ENCODE measurements around the gene DCAF6.

Gene DCAF6

DNA sequence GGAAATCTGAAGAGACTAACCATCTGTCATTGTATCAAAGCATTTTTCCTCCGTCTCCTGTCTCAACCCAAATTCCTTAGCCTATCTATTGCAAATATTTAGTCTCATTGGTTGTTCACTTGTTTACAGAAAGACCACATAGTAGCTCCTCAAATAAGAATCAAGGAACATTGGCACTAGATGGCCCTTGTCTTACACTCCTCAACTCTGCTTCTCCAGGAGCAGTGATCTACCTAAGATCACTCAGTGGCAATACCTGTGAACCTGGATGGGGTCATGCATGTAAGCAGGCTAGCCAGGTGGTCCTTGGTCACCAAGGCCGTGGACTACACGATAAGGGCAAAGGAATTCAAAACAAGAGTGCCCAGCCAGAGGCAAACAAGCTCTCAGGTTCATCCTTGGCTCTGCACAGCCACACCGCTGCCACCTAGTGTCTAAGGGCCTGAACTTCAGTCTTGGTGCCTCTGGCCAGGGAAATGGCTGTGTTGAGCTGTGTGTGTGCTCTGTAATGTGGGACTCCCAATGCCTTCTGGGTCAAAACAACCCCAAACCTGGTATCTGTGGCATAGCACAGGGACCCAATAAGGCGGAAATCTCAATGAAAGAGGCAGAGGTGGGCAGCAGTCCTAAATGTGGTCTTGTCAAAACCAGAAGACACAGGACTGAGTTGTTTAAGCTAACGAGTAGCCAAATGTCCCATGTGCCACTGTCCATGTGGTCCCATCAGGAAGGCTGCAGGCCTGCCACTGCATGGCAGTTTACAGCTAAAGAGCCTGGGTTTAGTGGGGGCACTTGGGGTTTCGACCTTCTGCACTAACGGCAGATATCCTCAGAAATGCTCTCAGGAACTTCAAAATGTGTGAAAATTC lies 145.8 kb downstream of the DCAF6 start:
- TF ChIP-seq TAF1 (IDR thresholded peaks at IDR 0.05; ENCODE audit: borderline replicate concordance, insufficient read depth, low read length) (no peak), FOXP2 (optimal IDR thresholded peaks at IDR 0.05; ENCODE audit: borderline replicate concordance, extremely low read depth, extremely low read length, insufficient read depth) (no peak), SIN3A (IDR thresholded peaks at IDR 0.05; ENCODE audit: borderline replicate concordance, insufficient read depth, low read length) (no peak), POLR2AphosphoS5 (IDR thresholded peaks at IDR 0.05; ENCODE audit: low read depth, low read length) (no peak)
- TF ChIP-seq, protein P1, sequence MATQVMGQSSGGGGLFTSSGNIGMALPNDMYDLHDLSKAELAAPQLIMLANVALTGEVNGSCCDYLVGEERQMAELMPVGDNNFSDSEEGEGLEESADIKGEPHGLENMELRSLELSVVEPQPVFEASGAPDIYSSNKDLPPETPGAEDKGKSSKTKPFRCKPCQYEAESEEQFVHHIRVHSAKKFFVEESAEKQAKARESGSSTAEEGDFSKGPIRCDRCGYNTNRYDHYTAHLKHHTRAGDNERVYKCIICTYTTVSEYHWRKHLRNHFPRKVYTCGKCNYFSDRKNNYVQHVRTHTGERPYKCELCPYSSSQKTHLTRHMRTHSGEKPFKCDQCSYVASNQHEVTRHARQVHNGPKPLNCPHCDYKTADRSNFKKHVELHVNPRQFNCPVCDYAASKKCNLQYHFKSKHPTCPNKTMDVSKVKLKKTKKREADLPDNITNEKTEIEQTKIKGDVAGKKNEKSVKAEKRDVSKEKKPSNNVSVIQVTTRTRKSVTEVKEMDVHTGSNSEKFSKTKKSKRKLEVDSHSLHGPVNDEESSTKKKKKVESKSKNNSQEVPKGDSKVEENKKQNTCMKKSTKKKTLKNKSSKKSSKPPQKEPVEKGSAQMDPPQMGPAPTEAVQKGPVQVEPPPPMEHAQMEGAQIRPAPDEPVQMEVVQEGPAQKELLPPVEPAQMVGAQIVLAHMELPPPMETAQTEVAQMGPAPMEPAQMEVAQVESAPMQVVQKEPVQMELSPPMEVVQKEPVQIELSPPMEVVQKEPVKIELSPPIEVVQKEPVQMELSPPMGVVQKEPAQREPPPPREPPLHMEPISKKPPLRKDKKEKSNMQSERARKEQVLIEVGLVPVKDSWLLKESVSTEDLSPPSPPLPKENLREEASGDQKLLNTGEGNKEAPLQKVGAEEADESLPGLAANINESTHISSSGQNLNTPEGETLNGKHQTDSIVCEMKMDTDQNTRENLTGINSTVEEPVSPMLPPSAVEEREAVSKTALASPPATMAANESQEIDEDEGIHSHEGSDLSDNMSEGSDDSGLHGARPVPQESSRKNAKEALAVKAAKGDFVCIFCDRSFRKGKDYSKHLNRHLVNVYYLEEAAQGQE (IDR thresholded peaks at IDR 0.05; ENCODE audit: insufficient read depth in 1 of 2, low read depth in 2 of 2, low read length in 2 of 2): no peak

DNA sequence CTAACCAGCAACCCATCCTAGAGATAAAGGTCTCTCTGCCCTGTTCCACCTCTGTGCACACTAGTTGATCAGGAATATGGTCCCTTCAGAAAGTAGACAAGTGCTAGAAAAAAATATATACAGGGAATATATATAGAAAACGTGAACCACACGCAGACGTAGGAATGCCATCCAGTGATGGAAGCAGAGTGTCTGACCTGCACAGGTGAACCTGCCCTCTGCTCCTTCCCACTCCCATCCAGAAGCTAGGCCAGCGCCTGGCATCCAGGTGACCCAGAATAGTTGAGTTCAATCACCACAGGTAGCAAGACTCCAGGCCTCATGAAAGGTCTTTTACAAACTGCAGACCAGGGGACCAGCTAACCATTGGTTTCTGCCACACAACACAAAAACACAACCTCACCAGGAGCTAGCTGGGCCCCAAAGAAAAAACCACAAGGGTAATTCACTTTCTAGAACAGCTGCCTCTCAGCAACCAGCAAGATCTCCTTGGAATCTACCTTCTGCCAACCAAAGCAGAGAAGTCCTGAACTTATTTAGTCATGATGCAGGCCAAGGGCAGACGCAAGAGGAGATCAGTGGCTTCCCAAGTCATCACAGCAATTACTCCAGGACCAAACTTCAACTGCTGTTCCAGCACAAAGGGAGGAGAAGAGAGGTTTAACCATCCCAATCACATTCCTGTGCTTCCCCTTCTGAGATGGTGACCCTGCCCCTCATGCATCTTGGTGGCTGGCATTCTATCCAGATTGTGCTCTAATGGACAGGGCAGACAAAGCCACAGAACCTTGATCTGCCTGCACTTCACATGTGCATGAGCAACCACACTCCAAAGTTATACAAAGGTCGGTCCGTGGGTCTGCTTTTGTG lies 147.2 kb downstream of the DCAF6 start:
- TF ChIP-seq, protein P1 (IDR thresholded peaks at IDR 0.05; ENCODE audit: insufficient read depth in 1 of 2, low read depth in 2 of 2, low read length in 2 of 2): no peak

DNA sequence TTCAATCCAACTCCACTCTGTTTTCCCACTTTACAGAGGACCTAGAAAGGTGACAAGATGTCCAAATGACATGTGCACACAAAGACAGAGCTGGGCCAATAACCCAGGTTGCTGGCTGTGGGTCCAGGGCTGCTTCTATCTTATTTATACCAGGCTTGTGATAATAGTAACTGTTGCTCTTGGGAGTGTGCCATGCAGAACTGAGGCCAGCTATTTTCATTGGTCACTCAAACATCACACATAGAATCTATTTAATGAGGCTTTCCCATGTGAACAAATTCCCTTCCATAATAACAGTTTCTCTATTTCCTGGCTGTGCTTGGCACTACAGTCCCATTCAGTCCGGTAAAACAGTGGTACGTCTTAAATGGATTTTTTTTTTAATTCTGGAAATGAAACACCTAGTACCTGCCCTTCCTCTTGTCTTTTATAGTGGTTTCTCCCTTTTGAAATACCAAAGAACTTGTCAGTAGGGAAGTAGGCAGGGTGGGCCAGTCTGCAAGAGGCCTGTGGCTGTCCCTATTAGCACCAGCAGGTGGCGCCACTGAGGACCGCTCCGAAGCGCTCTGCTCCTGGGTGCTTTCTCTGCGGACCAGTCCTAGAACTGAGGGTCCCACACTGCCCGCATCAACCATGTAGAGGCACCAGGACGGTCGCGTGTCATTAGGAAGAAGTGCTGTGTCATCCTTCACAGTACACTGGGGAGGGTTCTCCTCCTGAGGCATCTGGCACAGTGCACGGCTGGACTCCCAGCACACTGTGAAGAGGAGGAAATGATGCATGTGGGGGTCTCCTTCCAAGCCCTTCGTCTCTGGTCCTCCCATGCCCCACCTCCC lies 148.1 kb downstream of the DCAF6 start:
- TF ChIP-seq SIN3A (IDR thresholded peaks at IDR 0.05; ENCODE audit: borderline replicate concordance, insufficient read depth, low read length) (no peak), FOXP2 (optimal IDR thresholded peaks at IDR 0.05; ENCODE audit: borderline replicate concordance, extremely low read depth, extremely low read length, insufficient read depth) (no peak), POLR2AphosphoS5 (IDR thresholded peaks at IDR 0.05; ENCODE audit: low read depth, low read length) (no peak), TAF1 (IDR thresholded peaks at IDR 0.05; ENCODE audit: borderline replicate concordance, insufficient read depth, low read length) (no peak)
- TF ChIP-seq, protein P1 (IDR thresholded peaks at IDR 0.05; ENCODE audit: insufficient read depth in 1 of 2, low read depth in 2 of 2, low read length in 2 of 2): no peak

DNA sequence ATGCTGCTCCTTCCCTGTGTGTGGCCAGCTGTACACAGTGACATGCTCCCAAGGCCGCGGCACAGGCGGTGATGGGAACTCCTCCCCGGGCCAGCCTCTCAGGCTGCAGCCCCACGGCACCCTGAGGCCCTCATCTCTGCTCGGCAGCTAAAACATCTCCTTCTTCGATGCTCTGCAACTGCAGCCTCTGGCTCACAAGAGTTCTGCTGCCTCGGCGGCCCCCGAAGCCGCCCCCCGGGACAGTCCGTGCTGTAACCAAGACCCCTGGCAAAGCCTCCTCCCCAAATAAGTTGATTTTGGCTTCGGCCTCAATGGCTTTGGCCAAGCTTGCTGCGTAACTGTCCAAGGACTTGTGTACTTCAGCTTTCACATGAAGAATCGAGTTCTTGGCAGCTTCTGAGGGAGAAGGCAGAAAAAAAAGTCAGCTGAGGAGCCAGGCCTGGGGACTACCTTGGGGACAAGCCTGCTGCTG lies 149.0 kb downstream of the DCAF6 start:
- no peak for TF ChIP-seq SIN3A (IDR thresholded peaks at IDR 0.05; ENCODE audit: borderline replicate concordance, insufficient read depth, low read length)
- no peak for TF ChIP-seq POLR2AphosphoS5 (IDR thresholded peaks at IDR 0.05; ENCODE audit: low read depth, low read length)
- no peak for TF ChIP-seq TAF1 (IDR thresholded peaks at IDR 0.05; ENCODE audit: borderline replicate concordance, insufficient read depth, low read length)

DNA sequence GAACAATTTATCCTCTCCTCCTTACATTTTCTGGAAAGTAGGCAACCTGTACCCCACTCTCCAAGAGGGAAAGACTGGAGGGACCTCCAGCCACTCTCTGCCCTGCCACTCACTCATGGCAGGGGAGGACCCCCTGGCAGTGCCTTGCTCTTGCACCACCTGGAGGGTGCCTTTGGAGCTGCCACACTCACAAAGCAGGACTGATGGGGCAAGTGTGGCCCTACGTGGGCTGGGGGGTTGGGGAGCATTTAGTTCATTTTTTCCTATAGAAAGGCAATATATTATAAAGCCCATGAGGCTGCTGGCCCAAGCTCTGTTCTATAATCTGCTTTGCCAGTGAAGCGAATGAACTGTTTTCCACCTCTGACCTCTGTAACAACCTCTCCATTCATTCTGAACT lies 150.0 kb downstream of the DCAF6 start:
- no peak for TF ChIP-seq TAF1 (IDR thresholded peaks at IDR 0.05; ENCODE audit: borderline replicate concordance, insufficient read depth, low read length)
- TF ChIP-seq SIN3A (IDR thresholded peaks at IDR 0.05; ENCODE audit: borderline replicate concordance, insufficient read depth, low read length): no peak
- TF ChIP-seq POLR2AphosphoS5 (IDR thresholded peaks at IDR 0.05; ENCODE audit: low read depth, low read length): no peak
- TF ChIP-seq FOXP2 (optimal IDR thresholded peaks at IDR 0.05; ENCODE audit: borderline replicate concordance, extremely low read depth, extremely low read length, insufficient read depth): no peak
- TF ChIP-seq, protein P1 (IDR thresholded peaks at IDR 0.05; ENCODE audit: insufficient read depth in 1 of 2, low read depth in 2 of 2, low read length in 2 of 2): no peak

Measured in PFSK-1 (cell line).